GM18498 (cell line): ENCODE results near the gene KIF7.
"Not testable (repeated sequence)": the region's sequence is repeated elsewhere in the genome, so short reads cannot be mapped to it uniquely, and the experiment has no call there.

Experiments used
- ATAC-seq: cut with Tn5 transposase; IDR thresholded peaks from one replicate; pipeline ENCODE4 v1.9.1; 2021; ENCODE audit warnings: mild to moderate bottlenecking, moderate library complexity; ENCODE audit not compliant: unreplicated experiment

KIF7 gene

DNA sequence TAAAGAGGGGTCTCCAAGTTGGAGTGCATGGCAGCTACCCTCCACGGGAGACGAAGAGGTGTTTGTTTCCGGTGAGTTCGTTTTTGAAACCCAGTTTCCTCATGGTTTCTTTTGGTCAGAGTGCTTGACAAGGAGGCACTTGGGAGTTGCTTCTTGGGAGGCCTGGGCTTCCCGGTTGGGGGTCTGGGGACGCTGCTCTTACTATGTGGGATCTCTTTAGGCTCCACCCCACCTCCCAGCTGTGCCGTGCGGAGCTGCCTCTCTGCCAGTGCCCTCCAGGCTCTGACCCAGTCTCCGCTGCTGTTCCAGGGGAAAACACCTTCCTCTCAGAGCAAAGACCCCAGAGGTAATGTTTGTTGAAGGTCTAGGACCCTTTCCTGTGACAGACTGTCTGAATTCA, 29.6 kb downstream of the KIF7 start:
- ATAC-seq, result no peak

GRCh38 chr15:89623165-89623564, 32.1 kb downstream of the KIF7 start:
- no peak for ATAC-seq

DNA sequence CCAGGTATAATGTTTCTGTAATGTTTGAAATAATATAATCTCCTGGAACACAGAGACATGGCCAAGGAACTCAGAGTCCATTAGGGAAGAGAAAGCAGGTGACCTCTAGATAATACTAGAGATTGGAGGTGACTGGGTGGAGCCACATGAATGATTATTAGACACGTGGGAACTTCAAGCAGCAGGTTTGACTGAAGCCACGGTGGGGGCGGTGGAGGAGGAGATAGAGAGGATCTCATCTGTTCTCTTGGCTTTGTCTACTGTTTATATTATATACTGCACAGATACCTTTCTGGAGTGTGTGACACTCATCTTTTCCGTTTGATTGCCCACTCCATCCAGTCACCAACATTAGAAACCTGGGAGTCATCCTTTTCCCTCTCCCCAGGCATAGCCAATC, 33.7 kb downstream of the KIF7 start:
- ATAC-seq, result no peak

GRCh38 chr15:89616228-89616627, 39.0 kb downstream of the KIF7 start:
- no peak for ATAC-seq

DNA sequence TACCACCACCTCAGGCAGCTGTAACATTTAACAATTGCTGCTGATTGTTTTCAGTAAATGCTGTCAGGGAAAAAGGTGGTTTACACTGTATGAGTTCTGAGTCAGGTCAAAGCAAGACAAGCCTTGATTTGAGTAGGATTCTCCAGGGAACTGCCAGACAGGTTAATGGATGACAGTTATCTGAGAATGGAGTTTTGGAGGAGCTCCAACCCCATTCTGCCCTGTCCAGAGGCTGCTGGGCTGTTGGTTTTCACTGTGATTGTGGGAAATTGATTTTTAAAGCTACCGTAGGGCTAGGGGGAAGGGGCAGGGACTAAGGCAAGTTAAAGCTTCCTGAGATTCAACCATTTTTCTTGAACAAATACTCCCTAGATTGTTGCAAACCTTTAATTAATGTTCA, 40.1 kb downstream of the KIF7 start:
- ATAC-seq, result no peak

DNA sequence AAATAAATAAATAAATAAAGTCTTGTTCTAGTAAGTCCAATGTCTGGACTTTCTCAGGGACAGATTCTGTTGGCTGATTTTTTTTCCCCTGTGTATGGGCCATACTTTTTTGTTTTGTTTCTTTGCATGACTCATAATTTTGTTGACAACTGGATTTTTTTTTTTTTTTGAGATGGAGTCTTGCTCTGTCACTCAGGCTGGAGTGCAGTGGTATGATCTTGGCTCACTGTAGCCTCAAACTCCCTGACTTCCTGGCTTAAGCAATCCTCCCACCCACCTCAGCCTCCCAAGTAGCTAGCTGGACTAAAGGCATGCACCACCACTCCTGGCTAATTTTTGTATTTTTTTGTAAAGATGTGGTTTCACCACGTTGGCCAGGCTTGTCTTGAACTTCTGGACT, 41.1 kb downstream of the KIF7 start:
- no peak for ATAC-seq

DNA sequence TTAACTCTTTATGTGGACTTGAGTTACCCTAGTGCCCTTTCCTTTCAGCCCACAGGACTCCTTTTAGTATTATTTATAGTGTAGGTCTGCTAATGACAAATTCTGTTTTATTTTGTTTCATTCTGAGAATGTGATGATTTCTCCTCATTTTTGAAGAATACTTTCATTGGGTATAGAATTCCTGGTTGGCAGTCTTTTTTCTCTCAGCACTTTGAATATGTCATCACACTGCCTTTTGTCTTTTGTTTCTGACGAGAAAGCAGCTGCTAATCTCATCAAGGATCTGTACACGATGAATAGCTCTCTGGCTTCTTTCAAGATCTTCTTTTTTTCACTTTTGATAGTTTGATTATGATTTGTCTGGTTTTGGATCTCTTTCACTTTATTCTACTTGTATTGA, 42.2 kb downstream of the KIF7 start:
- no peak for ATAC-seq

GRCh38 chr15:89611317-89611716, 44.0 kb downstream of the KIF7 start:
- ATAC-seq, result no peak

DNA sequence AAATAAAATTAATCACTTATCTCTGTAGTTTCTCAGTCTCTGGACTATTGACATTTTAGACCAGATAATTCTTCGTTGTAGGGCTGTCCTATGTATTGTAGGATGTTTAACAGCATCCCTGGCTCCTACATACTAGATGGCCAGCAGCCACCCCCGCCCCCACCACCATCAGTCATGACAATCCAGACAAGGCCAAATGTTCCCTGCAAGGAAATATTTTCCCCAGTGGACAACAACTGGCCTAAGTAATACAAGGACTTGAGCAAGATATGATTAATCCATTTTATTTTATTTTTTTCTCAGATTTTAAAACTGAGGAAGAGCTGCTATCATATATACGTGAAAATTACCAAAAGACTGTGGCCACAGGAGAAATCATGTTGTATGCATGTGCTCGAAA, 56.2 kb downstream of the KIF7 start:
- ATAC-seq, result no peak

DNA sequence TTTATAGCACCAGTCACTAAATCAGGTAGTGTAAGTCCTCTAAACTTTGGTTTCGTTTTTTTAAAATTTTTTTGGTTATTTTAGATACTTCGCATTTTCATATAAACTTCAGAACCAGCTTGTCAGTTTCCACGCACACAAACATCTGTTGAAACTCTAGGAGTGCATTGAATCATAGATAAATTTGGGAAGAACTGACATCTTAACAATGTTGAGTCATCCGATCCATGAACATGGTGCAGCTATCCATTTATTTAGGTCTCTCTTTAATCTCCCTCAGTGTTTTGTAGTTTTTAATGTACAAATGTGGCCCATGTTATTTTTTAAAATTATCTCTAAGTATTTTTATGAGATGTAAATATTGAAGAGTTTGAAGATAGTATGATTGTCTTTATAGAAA, 62.2 kb downstream of the KIF7 start:
- ATAC-seq, result no peak

DNA sequence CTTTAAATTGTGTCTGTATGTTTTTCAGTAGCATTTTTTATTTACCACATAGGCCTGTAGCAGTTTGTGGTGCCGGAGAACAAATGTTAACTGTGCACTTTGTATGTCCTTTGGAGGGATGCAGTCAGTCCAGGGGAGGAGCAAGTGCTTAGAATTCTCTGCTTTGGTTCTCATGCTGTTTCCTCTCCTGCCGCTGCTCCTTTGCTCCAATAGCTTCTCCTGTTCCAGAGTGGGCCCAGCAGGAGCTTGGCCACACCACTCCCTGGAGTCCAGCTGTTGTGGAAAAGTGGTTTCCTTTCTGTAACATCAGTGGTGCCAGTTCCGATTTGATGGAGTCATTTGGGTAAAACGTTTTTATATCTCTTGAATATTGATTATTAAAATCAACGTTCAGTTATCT, 63.4 kb downstream of the KIF7 start:
- no peak for ATAC-seq

GRCh38 chr15:89587955-89588354, 67.3 kb downstream of the KIF7 start:
- ATAC-seq, result no peak

DNA sequence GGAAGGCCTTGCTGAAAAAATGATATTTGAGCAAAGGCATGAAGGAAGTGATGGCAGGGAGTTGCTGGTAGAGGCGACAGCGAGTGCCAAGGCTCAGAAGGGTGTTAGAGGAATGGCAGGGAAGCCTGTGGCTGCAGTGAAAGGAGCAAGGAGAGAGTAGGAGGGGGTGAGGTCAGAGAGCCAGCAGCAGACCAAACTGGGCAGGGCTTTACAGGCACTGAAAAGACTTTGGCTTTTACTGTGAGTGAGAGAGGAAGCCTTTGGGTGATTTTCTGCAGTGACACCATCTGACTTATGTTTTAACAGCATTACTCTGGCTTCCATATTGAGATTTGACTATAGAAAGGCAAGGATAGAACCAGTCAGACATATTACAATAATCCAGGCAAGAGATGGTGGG, 68.6 kb downstream of the KIF7 start:
- no peak for ATAC-seq

DNA sequence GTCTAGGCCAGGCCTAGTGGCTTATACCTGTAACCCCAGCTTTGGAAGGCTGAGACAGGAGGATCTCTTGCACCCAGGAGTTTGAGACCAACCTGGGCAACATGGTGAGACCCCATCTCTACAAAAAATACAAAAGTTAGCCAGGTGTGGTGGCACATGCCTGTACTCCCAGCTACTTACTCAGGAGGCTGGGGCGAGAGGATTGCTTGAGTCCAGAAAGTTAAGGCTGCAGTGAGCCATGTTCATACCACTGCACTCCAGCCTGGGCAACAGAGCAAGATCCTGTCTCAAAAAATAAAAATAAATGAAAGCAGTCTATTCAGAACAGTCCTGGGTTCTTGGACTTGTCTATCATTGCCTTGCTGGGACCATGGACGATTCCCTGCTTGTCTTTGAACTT, 74.5 kb downstream of the KIF7 start:
- ATAC-seq, result not testable (repeated sequence)

GRCh38 chr15:89578146-89578545, 77.1 kb downstream of the KIF7 start:
- ATAC-seq, result no peak
